Myocyte (in vitro differentiated cells): ENCODE results near the gene PIGN. TPM values are rescaled to one million over a fixed set of nuclear protein-coding genes. Genes with fewer than 3 reads are reported as not detected.

Source experiments
- DNase-seq: peaks from one replicate; pipeline ENCODE4 v3.0.0-alpha.2; 2012; ENCODE audit warnings: low read depth
- total RNA-seq: library from RNA; depleted of rRNA; stranded (reverse); fragments of >200 nt; gene quantifications from 2 replicates; pipeline ENCODE4 v1.2.3, GENCODE V29; 2014

The PIGN gene
- total RNA-seq, 1 donor from 2014 or later, result 26.3 TPM

GRCh38 chr18:62119884-62120283, 67.0 kb downstream of the PIGN start:
- DNase-seq, result no peak

GRCh38 chr18:62118328-62118727, 68.5 kb downstream of the PIGN start:
- peak; percentile 65 for DNase-seq

GRCh38 chr18:62109676-62110075, 77.2 kb downstream of the PIGN start:
- DNase-seq, result no peak

DNA sequence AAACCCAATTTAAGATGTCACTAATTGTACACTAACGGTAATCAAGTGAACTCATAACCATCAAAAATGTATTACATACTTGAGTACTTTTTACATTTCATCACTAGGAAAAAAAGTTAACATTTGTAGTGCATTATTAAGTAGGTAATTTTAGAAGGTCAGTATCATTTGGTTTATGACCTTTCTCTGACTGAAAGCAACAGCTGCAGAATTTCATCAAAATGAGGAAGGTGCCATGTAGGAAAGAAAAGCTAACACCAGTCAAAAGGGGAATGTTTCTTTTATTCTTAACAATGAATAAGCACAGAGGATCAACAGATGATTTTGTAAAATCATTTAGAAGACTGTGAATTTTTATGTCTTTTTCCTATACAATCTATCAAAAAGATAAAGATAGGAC, 79.0 kb downstream of the PIGN start:
- DNase-seq, result peak; percentile 88

GRCh38 chr18:62106271-62106670, 80.6 kb downstream of the PIGN start:
- DNase-seq, result no peak

GRCh38 chr18:62105376-62105775, 81.5 kb downstream of the PIGN start:
- DNase-seq, result no peak

DNA sequence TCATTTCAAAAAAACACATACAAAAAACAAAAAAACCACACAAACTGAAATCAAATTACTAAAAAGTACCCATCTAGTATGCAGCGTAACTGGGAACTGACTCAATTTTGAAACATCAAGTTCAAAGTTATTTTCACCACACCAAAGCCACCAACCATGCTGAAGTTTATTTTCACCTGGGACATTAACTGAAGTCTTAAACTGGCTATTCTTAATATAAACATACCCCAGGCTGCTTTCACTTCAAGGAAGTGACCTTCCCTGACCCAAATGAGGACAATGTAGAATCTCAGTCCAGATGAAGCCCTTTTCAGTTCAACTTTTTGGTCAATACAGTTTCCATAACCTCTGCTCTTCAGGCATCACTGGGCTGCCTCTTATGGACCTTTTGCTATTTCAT, 84.6 kb downstream of the PIGN start:
- no peak for DNase-seq

DNA sequence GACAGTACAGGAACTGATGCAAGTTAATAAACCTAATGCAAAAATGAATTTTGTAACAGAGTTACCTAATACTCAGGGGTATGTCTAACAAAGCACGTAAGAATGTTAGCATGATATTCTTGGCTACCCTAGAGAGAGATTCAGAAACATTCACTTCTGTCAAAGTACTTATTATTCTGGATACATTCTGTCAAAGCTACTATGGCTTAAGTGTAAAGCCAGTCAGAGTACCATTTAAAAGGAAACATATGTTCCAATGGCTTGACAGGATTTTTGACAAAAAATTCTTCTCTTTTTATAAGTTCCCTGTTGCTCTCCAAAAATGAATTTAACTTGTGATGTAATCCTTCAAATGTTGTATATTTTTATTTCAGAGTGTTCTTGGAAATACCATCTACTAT, 85.5 kb downstream of the PIGN start:
- DNase-seq, result no peak

DNA sequence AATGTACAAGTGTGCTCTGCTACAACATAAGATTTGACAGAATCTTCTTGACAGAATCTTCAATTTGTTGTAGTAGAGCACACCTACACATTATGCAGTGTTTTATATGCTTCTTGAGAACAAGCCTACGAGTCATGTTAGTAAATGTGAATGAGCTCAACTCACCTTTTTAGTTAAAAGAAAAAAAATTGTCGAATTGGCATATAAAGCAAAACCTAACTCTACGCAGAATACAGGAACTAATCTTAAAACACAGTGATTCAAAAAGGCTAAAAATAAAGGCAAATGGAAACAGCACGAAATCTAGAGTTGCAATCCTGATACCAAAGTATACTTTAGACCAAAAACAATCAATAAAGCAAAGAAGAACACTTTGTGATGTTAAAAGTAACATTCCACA, 87.9 kb downstream of the PIGN start:
- DNase-seq, result no peak

GRCh38 chr18:62097698-62098097, 89.2 kb downstream of the PIGN start:
- DNase-seq, result no peak

DNA sequence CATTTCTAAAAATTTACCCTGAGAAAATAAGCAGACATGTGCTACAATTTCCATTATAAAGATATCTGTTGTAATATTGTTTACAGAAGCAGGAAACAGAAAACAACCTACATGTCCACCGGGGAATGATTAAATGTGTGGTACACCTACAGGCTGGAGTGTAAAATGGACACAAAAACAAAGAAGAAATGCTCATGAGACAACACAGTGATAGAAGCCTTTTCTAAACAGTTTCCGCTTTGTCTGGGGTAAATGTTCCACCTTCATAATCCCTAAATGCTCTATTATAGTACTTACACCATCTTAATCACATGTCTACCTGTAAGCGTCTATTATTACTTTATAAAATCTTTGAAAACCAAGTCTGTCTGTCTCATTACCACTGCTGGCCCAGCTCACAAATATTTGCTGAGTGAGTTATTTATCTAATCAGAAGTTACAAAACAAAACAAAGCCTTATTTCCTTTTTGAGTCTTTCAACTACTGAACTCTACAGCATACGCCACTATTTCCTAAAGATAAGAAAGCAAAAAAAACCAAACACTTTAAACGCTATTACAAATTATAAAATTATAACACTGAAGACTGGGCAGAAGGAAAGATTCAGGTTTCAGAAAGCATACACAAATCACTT, 95.3 kb downstream of the PIGN start:
- no peak for DNase-seq

GRCh38 chr18:62089174-62089573, 97.7 kb downstream of the PIGN start:
- DNase-seq, result no peak

- peak; percentile 14 for DNase-seq
Observed at GRCh38 chr18:62088156-62088555, 98.7 kb downstream of the PIGN start.

DNA sequence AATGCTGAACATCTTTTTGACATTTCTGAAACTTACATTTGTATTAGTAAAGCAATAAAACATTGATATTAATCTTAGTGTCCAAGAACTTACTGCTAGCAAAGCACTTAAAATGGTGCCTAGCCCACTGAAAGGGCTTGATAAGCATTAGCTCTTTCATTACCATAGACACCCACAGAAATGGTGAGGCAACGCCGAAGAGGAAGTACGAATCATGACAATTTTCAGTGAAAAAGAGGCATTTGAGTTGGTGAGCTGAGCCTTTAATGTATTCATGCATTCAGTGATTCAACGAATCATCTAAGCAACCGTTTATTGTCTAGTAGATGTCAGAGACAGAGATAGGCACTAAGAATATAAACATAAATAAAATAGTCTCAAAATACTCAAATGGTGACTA, 101.1 kb downstream of the PIGN start:
- DNase-seq, result no peak

DNA sequence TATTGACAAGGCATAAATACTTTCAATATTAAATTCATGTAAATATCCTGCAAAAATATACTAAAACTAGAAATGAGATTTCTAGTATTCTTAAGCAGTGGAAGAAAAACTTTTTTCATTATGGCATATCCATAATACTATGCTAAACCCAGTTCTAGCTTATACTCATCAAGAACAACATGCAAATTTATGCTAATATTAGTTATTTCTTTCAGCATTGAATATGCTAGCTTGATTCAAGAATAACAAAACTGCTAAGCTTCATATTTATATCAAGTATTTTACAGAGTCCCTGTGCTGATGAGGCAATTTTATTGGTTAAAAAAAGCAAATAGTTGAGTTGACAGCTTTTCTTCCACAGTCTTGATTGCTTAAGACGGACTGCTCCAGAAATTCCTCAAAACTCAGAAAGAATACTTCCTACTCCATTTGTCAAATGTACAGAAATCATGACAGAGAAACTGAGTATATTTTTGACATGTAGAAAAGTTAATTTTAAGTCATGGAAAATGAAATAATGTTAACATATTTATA, 105.0 kb downstream of the PIGN start:
- DNase-seq, result no peak

DNA sequence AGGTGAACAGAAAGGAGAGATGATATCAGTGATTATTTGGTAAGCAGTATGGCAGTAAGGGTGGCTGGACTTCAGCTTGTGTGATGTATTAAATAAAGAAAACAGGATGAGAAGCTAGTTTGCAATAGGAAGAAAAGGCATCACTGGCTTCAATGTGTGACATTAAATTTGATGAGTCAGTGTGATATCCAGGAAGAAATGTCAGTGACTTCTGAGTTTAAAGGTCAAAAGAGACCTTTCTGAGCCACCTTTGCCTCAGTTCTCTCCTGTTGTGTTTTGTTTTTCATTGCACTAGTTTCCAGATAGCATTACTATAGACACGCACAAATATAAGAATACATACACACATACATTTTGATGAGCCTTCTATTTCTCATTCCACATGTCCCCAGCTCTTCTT, 105.6 kb downstream of the PIGN start:
- no peak for DNase-seq

DNA sequence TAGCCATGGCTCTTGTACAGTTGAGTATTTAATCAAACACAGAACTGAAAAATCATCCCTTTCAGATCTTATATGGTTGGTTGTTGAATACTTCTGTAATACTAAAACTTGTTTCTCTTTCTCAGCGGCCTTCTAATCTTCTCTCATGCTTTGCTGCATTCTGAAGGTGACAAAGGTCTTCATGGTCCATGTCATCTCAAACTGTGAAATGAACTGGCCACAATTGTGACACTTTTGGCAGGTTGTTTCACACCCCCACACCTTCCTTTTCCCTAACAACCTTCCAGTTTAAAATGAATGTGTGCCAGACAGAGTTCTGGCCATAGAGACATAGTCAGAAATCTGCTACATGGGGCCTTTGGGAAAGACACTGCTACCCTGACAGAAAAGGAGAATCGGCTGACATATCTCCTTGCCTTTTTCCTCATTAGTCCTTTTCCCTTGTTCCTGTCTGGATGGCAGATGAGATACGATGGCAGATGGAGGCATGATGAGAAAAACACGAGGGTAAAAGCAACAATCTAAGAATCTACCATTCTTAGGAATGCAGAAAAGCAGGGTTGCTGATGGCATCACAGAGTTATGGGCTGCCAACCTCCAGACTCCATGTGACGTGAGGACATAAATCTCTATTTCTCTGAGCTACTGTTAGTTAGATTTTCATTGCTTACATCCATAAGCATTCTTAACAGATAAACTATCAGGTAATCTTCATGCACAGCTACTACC, 106.5 kb downstream of the PIGN start:
- DNase-seq, result peak; percentile 5

- no peak for DNase-seq
Observed at GRCh38 chr18:62073461-62074281, 113.2 kb downstream of the PIGN start.

DNA sequence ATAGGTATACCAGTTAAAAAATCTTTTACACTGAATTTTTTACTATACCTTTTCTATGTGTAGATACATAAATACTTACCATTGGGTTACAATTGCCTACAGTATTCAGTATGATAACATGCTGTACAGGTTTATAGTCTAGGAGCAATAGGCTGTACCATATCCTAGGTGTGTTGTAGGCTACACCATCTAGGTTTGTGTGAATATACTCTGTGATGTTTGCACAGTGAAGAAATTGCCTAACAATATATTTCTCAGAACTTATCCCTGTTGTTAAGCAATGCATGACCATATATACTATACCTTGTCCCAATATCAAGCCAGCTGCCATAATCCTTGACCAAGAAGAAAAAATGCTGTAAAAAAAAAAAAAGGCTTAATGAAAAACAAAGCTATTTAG, 114.5 kb downstream of the PIGN start:
- no peak for DNase-seq

DNA sequence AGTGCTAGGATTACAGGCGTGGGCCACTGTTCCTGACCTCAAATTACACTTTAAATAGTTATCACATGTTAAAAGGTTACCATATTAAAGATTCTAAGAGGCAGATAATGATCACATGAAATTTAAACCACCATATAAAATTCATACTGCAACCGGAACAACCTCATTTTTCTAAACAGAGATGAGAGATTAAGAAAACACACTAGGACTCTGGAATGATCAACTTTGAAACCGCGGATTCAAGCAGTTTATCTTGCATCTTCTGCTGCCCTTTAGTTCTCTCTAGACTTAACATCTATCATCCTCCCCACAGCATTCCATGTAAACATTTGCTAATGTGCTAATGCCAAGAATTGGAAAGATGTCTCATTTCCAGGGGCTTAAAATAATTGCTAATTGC, 115.8 kb downstream of the PIGN start:
- no peak for DNase-seq

DNA sequence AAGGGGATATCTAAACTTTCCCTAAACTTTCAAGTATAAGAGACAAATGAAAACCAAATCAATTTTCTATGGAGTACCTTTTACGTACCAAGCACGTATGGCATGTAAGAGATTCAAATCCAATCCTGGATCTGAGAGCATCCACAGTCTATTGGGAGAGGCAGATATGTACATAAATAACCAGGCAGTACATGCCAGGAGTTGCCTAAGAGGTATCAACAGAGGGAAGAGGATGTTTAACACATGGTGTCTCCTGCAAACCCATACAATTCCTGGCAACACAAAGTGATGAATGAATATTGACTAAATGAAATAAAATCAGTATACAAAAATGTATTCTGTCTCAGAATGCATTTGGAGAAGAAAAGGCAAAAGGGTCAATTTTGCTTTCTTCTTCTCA, 116.6 kb downstream of the PIGN start:
- no peak for DNase-seq

- no peak for DNase-seq
Observed at GRCh38 chr18:62069556-62069955, 117.3 kb downstream of the PIGN start.
